Ovary (tissue), 9 donors: ENCODE results near the gene ADAMTSL5. TPM values are rescaled to one million over a fixed set of nuclear protein-coding genes. Genes with fewer than 3 reads are reported as not detected.

Experiments
- DNase-seq, 5 donors: peaks; one replicate each; pipeline ENCODE4 v3.0.0-alpha.2; 2019 to 2020
- H3K27ac ChIP-seq, 2 donors: fragments of 200-600 bp; one replicate each; pipeline versions ENCODE4 v1.5.1 to v1.8.0; 2019 to 2022
- H3K27me3 ChIP-seq: fragments of 200-600 bp; one replicate; pipeline ENCODE4 v1.8.0; 2022
- H3K36me3 ChIP-seq: fragments of 200-600 bp; sonication (generic); one replicate; pipeline ENCODE4 v1.5.1; 2019
- H3K4me1 ChIP-seq: one replicate; pipeline ENCODE4 v1.8.1; 2013; ENCODE audit warnings: mild to moderate bottlenecking, moderate library complexity; ENCODE audit not compliant: insufficient read depth
- H3K4me3 ChIP-seq: fragments of 200-600 bp; sonication (generic); one replicate; pipeline ENCODE4 v1.5.1; 2017
- H3K9me3 ChIP-seq, 2 donors: fragments of 200-600 bp in 1 of 2; sonication (generic) in 1 of 2; one replicate each; pipeline versions ENCODE4 v1.5.1 to v1.8.1; 2013 to 2019; ENCODE audit warnings: mild to moderate bottlenecking in 1 of 2, moderate library complexity in 1 of 2
- CTCF ChIP-seq, 3 donors: fragments of 450-650 bp in 2 of 3; fragments of 200-600 bp in 1 of 3; IDR thresholded peaks; one replicate each; pipeline versions ENCODE4 v1.5.1 to v1.8.0; 2016 to 2022; ENCODE audit warnings: antibody characterized with exemption in 3 of 3, mild to moderate bottlenecking in 1 of 3
- EP300 ChIP-seq: sonication (generic); formaldehyde crosslinking; IDR thresholded peaks from one replicate; pipeline ENCODE4 v1.6.1; 2017; ENCODE audit warnings: antibody characterized with exemption
- POLR2A ChIP-seq: fragments of 450-650 bp; IDR thresholded peaks from one replicate; pipeline ENCODE4 v1.6.1; 2017; ENCODE audit warnings: antibody characterized with exemption, mild to moderate bottlenecking, moderate library complexity
- WGBS, 3 donors: extraction: QIAGEN DNeasy Blood & Tissue Kit in 1 of 3; methylation state at CpG; one replicate each; pipeline versions ENCODE4 v1.1.5 to v1.1.7; 2013 to 2017; 5-methylcytosine and 5-hydroxymethylcytosine counted together
- intact Hi-C, 4 donors: fragments of 100-400 bp; cut with DNase I; formaldehyde crosslinking; loops; one replicate each; pipeline versions ENCODE4 v1.11.0 to v1.15.1; 2022 to 2023
- polyA plus RNA-seq, 2 donors: library from polyadenylated mRNA; stranded (reverse); fragments of 200-250 nt in 1 of 2; fragments of 350-450 nt in 1 of 2; fragmentation: Illumina TruSeq in 1 of 2; extraction: RNeasy Lipid Tissue Mini Kit (QIAGEN cat#74804) in 1 of 2; gene quantifications; one replicate each; pipeline ENCODE4 v1.2.3, GENCODE V29; 2013 to 2014
- total RNA-seq, 7 donors: library from RNA; depleted of rRNA in 2 of 7; stranded (reverse); fragments of >200 nt in 2 of 7; fragmentation: NEBNext Ultra II Directional in 3 of 7; extraction: Animal tissue kit (Norgen Biotek cat#: 25700) in 3 of 7; gene quantifications; one replicate each; pipeline versions ENCODE4 v1.1.0 to v1.2.4, GENCODE V29; 2016 to 2023
- donor health status: DM: no; HTN: no; CAD: no; lungs with moderate emphysema.
- donor health status: DM: no; HTN: no; CAD: no.
- donor health status: Bipolar disorder and iron deficiency.
- donor health status: DM: yes; HTN: yes; CAD: no.
- donor health status: DM: no; HTN: no; CAD: no.
- donor health status: DM: yes; HTN: yes; CAD: no.

Gene ADAMTSL5
- total and polyA plus RNA-seq, 9 donors: 0.19 to 7.5 (median 2.0) TPM; not detected in 1

- Histone ChIP-seq H3K27me3 (peaks cover 11% of the 10 kb centered on the region), H3K4me3 (peak overlapping the region; percentile 33), H3K4me1 (peaks cover 35% of the 10 kb centered on the region), H3K9me3 (no peaks in the 10 kb centered on the region), H3K27ac (no peak overlapping the region), H3K36me3 (no peaks in the 10 kb centered on the region)
- WGBS, 3 donors: 2% methylated on average over 17 to 22 of the region's 22 CpGs
- TF ChIP-seq CTCF (IDR thresholded peaks at IDR 0.05): no peak
- no peak for TF ChIP-seq EP300
- TF ChIP-seq POLR2A: no peak
- no peak for DNase-seq
- intact Hi-C loops: no loop called here
These were observed 42.8 kb downstream of the ADAMTSL5 start for GRCh38 chr19:1470055-1470304.

GRCh38 chr19:1469255-1470054 is 43.4 kb downstream of the ADAMTSL5 start:
- H3K27ac ChIP-seq: no peak overlapping the region

GRCh38 chr19:1468821-1469254 is 44.0 kb downstream of the ADAMTSL5 start:
- peaks cover 35% of the 10 kb centered on the region for H3K4me1 ChIP-seq
- intact Hi-C loops: no loop called here
- H3K27me3 ChIP-seq: peaks cover 11% of the 10 kb centered on the region
- no peaks in the 10 kb centered on the region for H3K36me3 ChIP-seq
- H3K27ac ChIP-seq: no peak overlapping the region
- WGBS, 3 donors: 1 to 4% (median 1%) methylated on average over 23 to 47 of the region's 47 CpGs
- peak in 1 of 5 donors; percentile 43 for DNase-seq
- H3K9me3 ChIP-seq: no peaks in the 10 kb centered on the region
- TF ChIP-seq POLR2A (no peak), CTCF (IDR thresholded peaks at IDR 0.05) (no peak), EP300 (no peak)
- H3K4me3 ChIP-seq: no peak overlapping the region

More at GRCh38 chr19:1469255-1470054, 43.4 kb downstream of the ADAMTSL5 start:
- intact Hi-C loops: no loop called here
- Histone ChIP-seq H3K9me3 (no peaks in the 10 kb centered on the region), H3K27me3 (peaks cover 11% of the 10 kb centered on the region), H3K4me3 (peak overlapping the region; percentile 33), H3K4me1 (peaks cover 35% of the 10 kb centered on the region), H3K36me3 (no peaks in the 10 kb centered on the region)
- 1 to 2% (median 2%) methylated on average over 54 to 117 of the region's 117 CpGs for WGBS, 3 donors
- no peak for DNase-seq
- no peak for TF ChIP-seq CTCF (IDR thresholded peaks at IDR 0.05)
- TF ChIP-seq EP300: no peak
- no peak for TF ChIP-seq POLR2A

GRCh38 chr19:1468274-1468820 is 44.5 kb downstream of the ADAMTSL5 start:
- DNase-seq: peak in 1 of 5 donors; percentile 35
- intact Hi-C loops: no loop called here
- peaks cover 35% of the 10 kb centered on the region for H3K4me1 ChIP-seq
- no peak for TF ChIP-seq CTCF (IDR thresholded peaks at IDR 0.05)
- no peak for TF ChIP-seq EP300
- no peak for TF ChIP-seq POLR2A
- H3K27me3 ChIP-seq: peaks cover 11% of the 10 kb centered on the region
- no peak overlapping the region for H3K27ac ChIP-seq
- no peak overlapping the region for H3K4me3 ChIP-seq
- H3K9me3 ChIP-seq: no peaks in the 10 kb centered on the region
- no peaks in the 10 kb centered on the region for H3K36me3 ChIP-seq
- WGBS, 3 donors: 5 to 7% (median 6%) methylated on average over 23 to 49 of the region's 49 CpGs
